Tibial nerve (tissue), 3 donors: ENCODE results near the gene LTBP1.
"Not testable (repeated sequence)": the region's sequence is repeated elsewhere in the genome, so short reads cannot be mapped to it uniquely, and the experiment has no call there.

ENCODE experiments used
- CTCF ChIP-seq, 5 experiments: fragments of 200-600 bp in 3 of 5; fragments of 450-650 bp in 2 of 5; sonication (generic) in 3 of 5; IDR thresholded peaks; one replicate each; pipeline ENCODE4 v1.5.1; 2016 to 2019; ENCODE audit warnings: antibody characterized with exemption in 5 of 5, mild to moderate bottlenecking in 3 of 5, moderate library complexity in 2 of 5
- POLR2A ChIP-seq, 2 donors: fragments of 450-650 bp; IDR thresholded peaks; one replicate each; pipeline ENCODE4 v1.6.1; 2017; ENCODE audit warnings: antibody characterized with exemption in 2 of 2, mild to moderate bottlenecking in 2 of 2, moderate library complexity in 2 of 2

- TF ChIP-seq CTCF, POLR2A (IDR thresholded peaks at IDR 0.05): not testable (repeated sequence)
These were observed 495.3 kb downstream of the LTBP1 start for GRCh38 chr2:33442052-33442451.
